ENCODE measurements around the gene TUBG2.

The TUBG2 gene

DNA sequence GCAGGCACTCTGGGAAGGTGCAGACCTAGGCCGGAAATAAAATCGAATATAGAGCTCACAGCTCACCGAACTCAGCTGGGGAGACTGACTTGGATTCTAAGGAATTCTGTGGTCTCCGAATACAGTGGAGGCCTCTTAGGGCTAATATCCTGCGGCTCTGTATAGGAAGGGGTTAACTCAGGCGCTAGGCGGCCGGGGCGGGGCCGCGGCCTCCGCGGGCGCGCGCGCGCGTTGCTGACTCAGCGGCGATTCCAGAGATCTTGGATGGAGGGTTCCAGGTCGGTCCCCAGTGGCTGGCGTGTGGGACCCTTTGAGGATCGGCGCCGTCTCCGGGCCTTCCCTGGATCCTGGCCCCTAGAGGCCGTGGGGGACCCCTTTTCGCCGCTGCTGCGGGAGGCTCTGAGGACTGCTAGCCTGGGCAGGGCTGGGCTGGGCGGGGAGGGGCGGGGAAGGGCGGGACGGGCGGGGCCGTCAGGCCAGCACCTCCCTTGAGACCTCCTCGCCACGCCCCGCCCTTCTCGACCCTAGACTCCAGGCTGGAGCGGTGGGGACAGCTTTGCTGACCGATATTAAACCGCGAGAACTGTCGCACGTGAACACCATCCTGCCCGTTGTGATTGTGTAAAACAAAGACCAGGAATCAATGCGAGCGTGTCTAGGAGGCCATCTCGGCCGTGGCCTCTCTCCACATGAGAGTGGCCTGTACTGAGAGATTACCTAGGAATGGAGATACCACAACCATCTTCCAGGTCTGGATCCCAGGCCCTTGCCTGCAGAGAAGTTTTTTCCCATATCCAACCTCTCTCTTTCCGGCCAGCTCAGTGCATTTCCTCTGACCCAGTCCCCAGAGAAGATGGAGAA, 19.1 kb downstream of the TUBG2 start:
- DNase-seq = peak; percentile 63 to 65

GRCh38 chr17:42678951-42679491, 19.9 kb downstream of the TUBG2 start:
- DNase-seq = no peak

- peak; percentile 58 to 65 for DNase-seq
Measured at GRCh38 chr17:42679492-42680330, 20.6 kb downstream of the TUBG2 start.

DNA sequence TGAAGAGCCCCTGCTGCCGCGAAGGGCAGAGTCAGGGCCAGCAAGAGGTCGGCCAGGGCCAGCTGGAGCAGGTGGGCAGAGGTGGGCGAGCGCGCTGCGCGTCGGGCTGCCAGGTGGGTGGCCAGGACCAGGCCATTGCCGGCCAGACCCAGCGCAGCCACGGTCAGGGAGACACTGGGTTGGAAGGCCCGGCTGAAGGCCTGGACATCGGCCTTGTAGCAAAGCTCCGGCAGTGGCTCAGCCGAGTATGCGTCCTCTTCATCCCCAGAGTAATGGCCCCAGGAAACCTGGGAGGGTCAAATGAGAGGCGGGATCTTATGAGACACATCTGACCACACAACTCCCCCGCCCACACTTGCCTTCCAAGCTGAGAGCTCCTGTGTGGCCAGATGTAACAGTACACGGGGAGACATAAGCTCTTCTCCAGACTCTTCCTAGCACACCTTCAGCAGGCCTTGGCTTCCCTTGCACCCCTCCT, 21.3 kb downstream of the TUBG2 start:
- no peak for DNase-seq

DNA sequence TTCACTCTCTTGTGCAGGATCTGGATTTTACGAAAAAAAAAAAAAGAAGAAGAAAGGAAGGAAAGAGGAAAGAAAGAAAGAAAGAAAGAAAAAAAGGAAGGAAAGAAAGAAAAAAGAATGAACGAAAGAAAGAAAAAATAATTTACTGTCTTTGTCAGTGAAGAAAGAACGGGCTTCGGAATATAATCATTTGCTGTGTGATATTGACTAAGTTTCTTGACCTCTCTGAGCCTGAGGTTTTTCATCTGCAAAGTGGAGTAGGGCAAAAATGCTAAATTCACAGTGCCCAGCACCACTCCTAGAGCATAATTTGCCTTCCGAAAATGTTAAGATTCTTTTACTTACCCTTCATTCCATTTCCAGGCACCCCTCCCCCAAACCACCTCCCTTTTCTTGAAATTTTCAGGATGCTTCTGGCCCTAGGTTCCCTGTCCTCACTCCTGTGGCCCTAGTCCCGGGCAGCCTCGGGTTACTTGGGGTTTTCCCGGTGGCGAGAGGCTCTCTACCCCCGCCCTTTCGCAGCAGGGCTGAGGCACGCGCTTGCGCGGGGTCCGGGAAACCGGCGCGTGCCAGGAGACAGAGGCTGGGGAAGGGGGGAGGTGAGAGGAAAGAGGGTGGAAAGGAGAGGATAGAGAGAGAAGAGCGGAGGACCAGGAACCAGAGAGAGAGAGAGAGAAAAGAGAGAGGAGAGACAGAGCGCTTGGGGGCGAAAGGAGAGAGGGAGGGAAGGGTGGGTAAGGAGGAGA, 23.1 kb downstream of the TUBG2 start, which contains the start of gene CNTNAP1:
Gene CNTNAP1 (plus strand): TSS at position 556 of the 746 bp plus-strand sequence. CDS start 299 bp downstream, outside the sequence.
- no peak for DNase-seq

GRCh38 chr17:42682722-42683403, 23.8 kb downstream of the TUBG2 start:
- DNase-seq = no peak

- no peak for DNase-seq
Measured at GRCh38 chr17:42683407-42684034, 24.4 kb downstream of the TUBG2 start.

- DNase-seq = no peak
Measured at GRCh38 chr17:42684929-42685556, 26.0 kb downstream of the TUBG2 start.

DNA sequence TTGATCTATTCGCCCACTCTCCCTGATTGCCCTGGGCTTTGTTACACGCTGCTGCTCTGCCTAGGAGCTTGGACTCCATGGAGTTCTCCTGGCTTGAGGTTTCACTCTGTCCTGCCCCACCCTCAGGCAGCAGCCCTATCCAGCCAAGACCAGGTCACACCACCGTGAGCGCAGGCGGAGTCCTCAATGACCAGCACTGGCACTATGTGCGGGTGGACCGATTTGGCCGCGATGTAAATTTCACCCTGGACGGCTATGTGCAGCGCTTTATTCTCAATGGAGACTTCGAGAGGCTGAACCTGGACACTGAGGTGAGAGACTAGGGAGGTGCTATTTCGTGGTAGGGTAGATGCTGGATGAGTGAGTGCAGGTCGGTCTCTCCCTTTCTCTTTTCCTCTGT, 26.7 kb downstream of the TUBG2 start:
- DNase-seq = no peak

DNA sequence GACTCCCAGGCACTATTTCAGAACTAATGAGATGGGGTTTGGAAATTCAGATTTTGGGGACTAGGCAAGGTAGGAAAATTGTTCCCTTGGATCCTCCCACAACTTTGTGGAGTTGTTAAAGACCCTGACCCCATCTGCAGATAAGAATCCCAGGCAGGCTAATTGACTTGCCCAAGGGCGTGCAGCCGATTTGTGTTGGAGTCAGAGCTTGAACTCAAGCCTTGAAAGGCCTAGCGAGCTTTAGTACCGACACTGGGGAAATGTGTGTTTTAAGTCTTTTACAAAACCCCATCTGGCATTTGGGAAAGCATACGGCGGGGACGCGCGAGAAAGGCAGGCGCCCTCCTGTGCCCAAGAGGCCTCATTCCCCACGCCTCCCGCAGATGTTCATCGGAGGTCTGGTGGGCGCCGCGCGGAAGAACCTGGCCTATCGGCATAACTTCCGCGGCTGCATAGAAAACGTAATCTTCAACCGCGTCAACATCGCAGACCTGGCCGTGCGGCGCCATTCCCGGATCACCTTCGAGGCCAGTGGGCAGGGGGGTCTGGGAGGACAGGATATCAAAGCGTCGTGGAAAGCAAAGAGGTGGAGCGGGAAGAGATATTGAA, 27.5 kb downstream of the TUBG2 start:
- DNase-seq = no peak

GRCh38 chr17:42687707-42688320, 28.7 kb downstream of the TUBG2 start:
- DNase-seq = no peak

DNA sequence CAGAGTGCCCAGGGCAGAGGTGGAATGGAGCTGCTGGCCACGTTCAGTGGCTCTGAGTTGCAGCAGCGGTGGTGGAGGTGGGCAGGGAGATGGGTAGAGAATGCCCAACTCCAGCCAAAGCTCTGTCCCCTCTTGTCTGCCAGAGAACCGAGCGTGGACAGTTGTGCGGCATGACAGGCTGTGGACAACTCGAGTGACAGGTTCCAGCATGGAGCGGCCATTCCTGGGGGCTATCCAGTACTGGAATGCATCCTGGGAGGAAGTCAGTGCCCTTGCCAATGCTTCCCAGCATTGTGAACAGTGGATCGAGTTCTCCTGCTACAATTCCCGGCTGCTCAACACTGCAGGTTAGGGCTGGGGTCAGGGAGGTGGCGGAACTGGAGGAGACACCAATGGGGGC, 31.5 kb downstream of the TUBG2 start:
- no peak for DNase-seq

GRCh38 chr17:42691021-42691545, 32.0 kb downstream of the TUBG2 start:
- DNase-seq = no peak

GRCh38 chr17:42692489-42692888, 33.4 kb downstream of the TUBG2 start:
- DNase-seq = no peak

DNA sequence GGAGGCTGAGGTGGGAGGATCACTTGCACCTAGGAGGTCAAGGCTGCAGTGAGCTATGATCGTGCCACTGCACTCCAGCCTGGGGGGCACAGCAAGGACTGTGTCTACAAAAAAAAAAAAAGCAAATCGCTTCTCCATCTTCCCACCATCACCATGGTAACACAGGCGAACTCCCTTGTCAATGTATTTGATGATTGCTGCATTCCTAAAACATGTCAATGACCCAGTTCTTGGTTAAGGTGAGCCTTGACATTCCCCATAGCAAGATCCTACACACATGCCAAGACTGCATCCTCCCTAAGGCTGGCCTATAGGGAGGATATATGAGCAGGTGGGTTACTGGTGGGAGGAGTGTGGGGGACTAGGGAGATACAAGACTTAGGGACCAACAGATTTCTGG, 35.4 kb downstream of the TUBG2 start:
- DNase-seq = no peak

DNA sequence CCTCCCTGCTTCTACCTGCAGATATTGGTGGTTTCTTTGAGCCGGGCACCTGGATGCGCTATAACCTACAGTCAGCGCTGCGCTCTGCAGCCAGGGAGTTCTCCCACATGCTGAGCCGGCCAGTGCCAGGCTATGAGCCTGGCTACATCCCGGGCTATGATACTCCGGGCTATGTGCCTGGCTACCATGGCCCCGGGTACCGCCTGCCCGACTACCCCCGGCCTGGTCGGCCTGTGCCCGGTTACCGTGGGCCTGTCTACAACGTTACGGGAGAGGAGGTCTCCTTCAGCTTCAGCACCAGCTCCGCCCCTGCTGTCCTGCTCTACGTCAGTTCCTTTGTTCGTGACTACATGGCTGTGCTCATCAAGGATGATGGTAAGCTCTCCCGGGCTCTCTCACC, 36.4 kb downstream of the TUBG2 start:
- DNase-seq = no peak

DNA sequence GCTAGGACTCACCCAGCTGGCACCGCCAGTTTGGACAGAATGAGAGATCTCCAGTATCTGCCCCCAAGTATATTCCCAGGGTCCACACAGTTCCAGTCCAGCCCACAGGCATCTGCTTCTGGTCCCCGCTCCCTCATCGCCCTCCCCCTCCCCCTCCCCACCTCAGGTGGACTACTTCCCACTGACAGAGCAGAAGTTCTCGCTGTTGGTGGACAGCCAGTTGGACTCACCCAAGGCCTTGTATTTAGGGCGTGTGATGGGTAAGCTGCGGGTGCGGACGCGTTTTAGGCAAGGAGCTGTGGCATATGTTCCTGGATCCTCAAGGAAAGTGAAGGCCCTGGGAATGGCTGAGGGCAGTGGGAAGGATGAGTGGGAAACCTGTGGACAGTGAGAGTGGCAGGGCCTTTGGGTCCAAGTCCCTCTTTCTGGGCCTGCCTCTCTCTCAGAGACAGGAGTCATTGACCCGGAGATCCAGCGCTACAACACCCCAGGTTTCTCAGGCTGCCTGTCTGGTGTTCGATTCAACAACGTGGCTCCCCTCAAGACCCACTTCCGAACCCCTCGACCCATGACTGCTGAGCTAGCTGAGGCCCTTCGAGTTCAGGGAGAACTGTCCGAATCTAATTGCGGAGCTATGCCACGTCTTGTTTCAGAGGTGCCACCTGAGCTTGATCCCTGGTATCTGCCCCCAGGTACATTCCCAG, 38.2 kb downstream of the TUBG2 start:
- no peak for DNase-seq

GRCh38 chr17:42698736-42699414, 39.8 kb downstream of the TUBG2 start:
- no peak for DNase-seq

GRCh38 chr17:42699415-42699740, 40.3 kb downstream of the TUBG2 start:
- no peak for DNase-seq

All from activated CD4-positive, alpha-beta T cell treated with anti-CD3 and anti-CD28 coated beads, Interleukin-2, amount 50 U/mL, for 4 hours (primary cell).